AG10803 (cell line): ENCODE measurements around the gene SLC7A8.
"Not testable (repeated sequence)": the region's sequence is repeated elsewhere in the genome, so short reads cannot be mapped to it uniquely, and the experiment has no call there.

ENCODE experiments used
- DNase-seq: peaks from one replicate; pipeline ENCODE4 v3.0.0; 2010; ENCODE audit warnings: low read depth
- H3K4me3 ChIP-seq: 2 replicates; pipeline ENCODE4 v1.5.1; 2011; ENCODE audit warnings: mild to moderate bottlenecking, low read length, control low read depth
- TF ChIP-seq, protein P1 (sequence below): conservative IDR thresholded peaks from 2 replicates; pipeline ENCODE4 v1.5.1; 2011; ENCODE audit warnings: mild to moderate bottlenecking, low read length, control low read depth, inconsistent platforms

Gene SLC7A8

DNA sequence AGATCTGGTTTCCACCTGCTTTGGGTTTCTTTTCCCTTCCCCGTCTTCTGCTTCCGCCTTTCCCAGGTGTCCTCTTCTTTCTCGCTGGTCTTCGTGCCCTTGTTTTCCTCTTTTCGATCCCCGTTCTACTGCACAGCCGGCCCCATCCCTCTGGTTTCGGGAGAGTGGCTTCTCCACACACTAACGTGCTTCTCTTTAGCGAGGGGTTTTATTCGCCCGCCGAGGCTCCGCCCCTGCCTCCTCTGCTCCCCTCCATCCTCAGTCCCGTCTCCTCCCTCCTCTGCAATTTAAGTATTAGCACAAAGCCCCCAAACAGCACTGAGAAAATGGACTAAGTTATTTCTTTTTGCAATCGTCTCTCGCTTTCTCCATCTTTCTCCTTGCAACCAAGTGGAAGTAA, at the start of gene SLC7A8:
Gene SLC7A8, minus strand, starts transcription at position 182 of the 400 bp plus-strand sequence. CDS start 746 bp downstream, outside the sequence.
- DNase-seq, result no peak
- H3K4me3 ChIP-seq, result peak within 1 kb of the TSS; percentile 58
- TF ChIP-seq, protein P1, sequence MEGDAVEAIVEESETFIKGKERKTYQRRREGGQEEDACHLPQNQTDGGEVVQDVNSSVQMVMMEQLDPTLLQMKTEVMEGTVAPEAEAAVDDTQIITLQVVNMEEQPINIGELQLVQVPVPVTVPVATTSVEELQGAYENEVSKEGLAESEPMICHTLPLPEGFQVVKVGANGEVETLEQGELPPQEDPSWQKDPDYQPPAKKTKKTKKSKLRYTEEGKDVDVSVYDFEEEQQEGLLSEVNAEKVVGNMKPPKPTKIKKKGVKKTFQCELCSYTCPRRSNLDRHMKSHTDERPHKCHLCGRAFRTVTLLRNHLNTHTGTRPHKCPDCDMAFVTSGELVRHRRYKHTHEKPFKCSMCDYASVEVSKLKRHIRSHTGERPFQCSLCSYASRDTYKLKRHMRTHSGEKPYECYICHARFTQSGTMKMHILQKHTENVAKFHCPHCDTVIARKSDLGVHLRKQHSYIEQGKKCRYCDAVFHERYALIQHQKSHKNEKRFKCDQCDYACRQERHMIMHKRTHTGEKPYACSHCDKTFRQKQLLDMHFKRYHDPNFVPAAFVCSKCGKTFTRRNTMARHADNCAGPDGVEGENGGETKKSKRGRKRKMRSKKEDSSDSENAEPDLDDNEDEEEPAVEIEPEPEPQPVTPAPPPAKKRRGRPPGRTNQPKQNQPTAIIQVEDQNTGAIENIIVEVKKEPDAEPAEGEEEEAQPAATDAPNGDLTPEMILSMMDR, result no peak

DNA sequence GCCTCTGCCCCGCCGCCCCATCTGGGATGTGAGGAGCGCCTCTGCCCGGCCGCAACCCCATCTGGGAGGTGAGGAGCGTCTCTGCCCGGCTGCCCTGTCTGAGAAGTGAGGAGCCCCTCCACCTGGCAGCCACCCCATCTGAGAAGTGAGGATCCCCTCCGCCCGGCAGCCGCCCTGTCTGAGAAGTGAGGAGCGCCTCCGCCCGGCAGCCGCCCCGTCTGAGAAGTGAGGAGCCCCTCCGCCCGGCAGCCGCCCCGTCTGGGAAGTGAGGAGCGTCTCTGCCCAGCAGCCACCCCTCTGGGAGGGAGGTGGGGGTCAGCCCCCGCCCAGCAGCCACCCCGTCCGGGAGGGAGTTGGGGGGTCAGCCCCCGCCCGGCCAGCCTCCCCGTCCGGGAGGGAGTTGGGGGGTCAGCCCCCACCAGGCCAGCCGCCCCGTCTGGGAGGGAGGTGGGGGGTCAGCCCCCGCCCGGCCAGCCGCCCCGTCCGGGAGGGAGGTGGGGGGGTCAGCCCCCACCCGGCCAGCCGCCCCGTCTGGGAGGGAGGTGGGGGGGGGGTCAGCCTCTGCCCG, 48.9 kb upstream of the SLC7A8 start:
- DNase-seq, H3K4me3 ChIP-seq: not testable (repeated sequence)

DNA sequence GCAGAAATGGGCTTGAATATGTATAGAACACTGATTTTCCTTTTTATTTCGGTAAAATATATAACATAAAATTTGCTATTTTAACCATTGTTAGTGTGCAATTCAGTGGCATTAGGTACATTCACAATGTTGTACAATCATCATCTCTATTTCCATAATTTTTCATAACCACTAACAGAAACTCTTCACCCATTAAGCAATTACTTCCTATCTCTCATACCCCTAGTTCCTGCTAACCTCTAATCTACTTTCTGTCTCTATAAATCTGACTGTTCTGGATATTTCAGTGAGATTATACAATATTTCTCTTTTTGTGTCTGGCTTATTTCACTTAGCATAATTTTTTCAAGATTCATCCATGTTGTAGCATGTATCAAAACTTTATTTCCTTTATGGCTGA, 45.4 kb upstream of the SLC7A8 start:
- H3K4me3 ChIP-seq, result no peak overlapping the region
- no peak for DNase-seq
- TF ChIP-seq, protein P1, result no peak

DNA sequence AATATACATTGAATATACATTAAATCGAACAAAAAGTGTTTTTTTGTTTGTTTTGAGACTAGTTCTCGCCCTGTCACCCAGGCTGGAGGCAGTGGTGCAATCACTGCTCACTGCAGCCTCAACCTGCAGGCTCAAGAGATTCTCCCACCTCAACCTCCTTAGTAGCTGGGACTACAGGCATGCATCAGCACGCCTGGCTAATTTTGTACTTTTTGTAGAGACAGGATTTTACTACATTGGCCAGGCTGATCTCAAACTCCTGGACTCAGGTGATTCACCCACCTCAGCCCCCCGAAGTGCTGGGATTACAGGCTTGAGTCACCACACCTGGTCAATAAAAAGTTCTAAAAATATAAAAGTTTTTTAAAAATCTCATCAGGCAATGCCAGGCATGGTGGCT, 44.1 kb upstream of the SLC7A8 start:
- no peak for DNase-seq
- H3K4me3 ChIP-seq, result no peak overlapping the region
- TF ChIP-seq, protein P1, result no peak

DNA sequence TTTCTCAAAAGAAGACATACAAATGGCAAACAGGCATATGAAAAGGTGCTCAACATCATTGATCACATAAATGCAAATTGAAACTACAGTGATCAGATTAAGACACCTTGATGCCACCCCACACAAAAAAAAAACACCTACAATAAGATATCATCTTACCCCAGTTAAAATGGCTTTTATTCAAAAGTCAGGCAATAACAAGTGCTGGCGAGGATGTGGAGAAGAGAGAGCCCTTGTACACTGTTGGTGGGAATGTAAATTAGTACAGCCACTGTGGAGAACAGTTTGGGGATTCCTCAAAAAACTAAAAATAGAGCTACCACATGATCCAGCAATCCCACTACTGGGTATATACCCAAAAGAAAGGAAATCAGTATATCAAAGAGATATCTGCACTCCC, 41.5 kb upstream of the SLC7A8 start:
- not testable (repeated sequence) for H3K4me3 ChIP-seq, DNase-seq

DNA sequence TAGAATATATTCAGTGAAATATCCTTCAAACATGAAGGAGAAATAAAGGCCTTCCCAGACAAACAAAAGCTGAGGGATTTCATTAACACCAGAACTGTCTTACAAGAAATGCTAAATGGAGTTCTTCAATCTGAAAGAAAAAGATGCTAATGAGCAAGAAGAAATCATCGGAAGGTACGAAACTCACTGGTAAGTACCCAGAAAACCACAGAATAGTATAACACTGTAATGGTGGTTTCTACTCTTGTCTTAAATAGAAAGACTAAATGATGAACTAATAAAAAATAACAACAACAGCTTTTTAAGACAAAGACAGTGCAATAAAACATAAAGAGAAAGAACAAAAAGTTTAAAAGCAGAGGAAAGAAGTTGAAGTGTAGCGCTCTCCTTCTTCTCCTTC, 35.6 kb upstream of the SLC7A8 start:
- H3K4me3 ChIP-seq, result no peak overlapping the region
- TF ChIP-seq, protein P1, result no peak
- DNase-seq, result no peak

DNA sequence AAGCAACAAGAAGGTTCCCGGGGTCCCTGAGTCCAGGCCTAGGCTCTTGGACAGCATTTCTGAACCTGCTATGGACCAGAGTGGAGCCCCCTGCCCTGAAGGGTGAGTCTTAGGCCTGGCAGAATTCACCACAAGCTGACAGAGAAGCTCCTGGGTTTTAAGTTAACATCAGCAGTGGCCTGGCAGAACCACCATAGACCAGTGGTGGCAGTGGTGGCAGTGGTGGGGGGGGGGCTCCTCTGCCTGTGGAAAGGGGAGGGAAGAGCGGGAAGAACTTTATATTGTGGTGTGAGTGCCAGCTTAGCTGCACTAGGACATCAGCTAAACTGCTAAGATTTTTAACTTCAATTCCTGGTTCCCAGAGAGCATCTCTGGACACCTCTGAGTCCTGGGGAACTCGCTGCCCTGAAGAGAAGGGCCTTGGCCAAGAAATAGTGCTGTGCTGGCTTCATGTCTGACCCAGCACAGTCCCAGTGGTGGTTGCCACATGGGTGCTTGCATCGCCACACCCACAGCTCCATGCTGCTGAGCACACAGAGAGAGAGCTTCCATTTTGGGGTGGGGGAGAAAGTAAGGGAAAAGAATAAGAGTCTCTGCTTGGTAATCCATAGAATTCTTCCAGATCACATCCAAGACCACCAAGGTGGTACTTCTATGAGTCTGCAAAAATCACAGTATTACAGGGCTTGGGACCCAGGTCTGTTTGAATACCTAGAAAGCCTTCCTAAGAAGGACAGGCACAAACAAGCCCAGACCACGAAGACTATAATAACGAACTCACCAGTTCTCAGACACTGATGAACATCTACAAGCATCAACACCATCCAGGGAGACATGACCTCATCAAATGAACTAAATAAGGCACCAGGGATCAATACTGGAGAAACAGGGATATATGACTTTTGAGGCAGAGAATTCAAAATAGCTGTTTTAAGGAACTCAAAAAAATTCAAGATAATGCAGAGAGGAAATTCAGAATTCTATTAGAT, 33.9 kb upstream of the SLC7A8 start:
- no peak for DNase-seq
- H3K4me3 ChIP-seq, result no peak overlapping the region
- TF ChIP-seq, protein P1, result no peak

DNA sequence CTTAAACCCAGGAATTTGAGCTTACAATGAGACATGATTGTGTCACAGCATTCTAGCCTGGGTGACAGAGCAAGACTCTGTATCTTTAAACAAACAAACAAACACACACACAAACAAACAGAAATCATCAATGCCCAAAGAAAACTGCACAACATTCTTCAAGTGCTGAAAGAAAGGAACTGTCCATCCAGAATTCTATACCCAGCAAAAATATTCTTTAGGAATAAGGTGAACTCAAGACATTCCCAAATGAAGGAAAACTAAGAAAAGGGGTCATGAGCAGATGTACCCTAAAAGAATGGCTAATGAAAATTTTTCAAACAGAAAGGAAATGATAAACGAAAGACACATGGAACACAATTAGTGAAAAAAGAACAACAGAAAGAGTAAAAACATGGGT, 32.0 kb upstream of the SLC7A8 start:
- no peak overlapping the region for H3K4me3 ChIP-seq
- DNase-seq, result no peak
- TF ChIP-seq, protein P1, result no peak
